ENCODE data around the gene TOX2. TPM values are rescaled to one million over a fixed set of nuclear protein-coding genes. Genes with fewer than 3 reads are reported as not detected.

TOX2 gene
- total and polyA plus RNA-seq, 9 donors: 0.69 to 5.6 (median 1.8) TPM

- Histone ChIP-seq H3K27ac (no peak overlapping the region), H3K4me1 (ENCODE audit: insufficient read depth) (peaks cover 8% of the 10 kb centered on the region), H3K36me3 (no peaks in the 10 kb centered on the region), H3K27me3 (no peaks in the 10 kb centered on the region), H3K9me3 (no peaks in the 10 kb centered on the region), H3K4me3 (no peak overlapping the region)
- no peak for TF ChIP-seq POLR2A (IDR thresholded peaks at IDR 0.05)
- TF ChIP-seq EP300 (IDR thresholded peaks at IDR 0.05): no peak
- TF ChIP-seq CTCF (IDR thresholded peaks at IDR 0.05): no peak
- WGBS, 3 donors: 82 to 84% (median 84%) methylated on average over 5 of the region's 5 CpGs
- intact Hi-C loops (cut with DNase I): no loop called here
- no peak for DNase-seq
Observed at GRCh38 chr20:43963233-43963632, 48.6 kb downstream of the TOX2 start.

DNA sequence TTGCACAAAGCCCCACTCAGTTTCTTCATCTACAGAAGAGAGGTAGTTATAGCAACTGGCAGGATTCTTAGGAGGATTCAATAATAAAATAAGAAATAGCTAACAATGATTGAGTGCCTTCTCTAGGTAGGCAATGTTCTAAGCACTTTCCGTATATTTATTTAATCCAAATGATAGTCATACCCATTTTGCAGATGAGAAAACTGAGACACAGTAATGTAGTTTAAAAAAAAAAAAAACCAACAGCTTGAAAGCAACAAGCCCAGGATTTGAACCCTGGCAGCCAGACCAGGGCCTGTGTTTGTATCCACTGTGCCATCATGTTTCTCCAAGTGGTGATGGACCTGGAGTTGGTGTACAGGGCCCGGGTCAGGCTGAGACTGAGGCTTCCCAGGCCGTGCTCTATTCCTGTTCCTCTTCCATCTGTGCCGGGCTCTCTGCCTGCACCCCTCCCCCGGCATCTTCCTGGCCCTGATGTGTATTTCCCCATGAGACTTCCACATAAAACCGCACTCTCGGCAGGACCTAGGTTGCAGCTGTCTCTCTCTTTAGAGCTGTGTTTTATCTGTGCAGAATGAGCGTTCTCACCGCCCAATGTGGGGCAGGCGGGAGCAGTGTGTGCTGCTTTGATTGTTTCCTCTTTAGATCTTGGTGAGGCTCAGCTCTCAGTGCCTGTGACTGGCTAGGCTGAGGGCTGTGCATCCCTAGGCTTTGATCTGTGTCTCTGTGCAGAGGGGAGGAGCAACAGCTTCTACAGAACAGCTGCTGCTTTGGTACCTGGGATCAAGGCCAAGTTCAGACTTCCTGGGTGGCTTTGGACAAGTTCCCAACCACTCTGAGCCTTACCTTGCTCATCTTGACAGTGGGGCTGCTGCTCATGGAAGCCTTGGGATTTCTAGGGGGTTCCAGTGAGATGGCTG, 49.5 kb downstream of the TOX2 start:
- Histone ChIP-seq H3K4me1 (ENCODE audit: insufficient read depth) (peaks cover 4% of the 10 kb centered on the region), H3K4me3 (no peak overlapping the region), H3K27ac (no peak overlapping the region), H3K9me3 (no peaks in the 10 kb centered on the region), H3K27me3 (no peaks in the 10 kb centered on the region), H3K36me3 (no peaks in the 10 kb centered on the region)
- 17 to 24% (median 17%) methylated on average over 10 of the region's 10 CpGs for WGBS, 3 donors
- TF ChIP-seq EP300 (IDR thresholded peaks at IDR 0.05): no peak
- TF ChIP-seq CTCF (IDR thresholded peaks at IDR 0.05): no peak
- TF ChIP-seq POLR2A (IDR thresholded peaks at IDR 0.05): no peak
- intact Hi-C loops (cut with DNase I): no loop called here
- DNase-seq: peak in 1 of 5 donors; percentile 54

DNA sequence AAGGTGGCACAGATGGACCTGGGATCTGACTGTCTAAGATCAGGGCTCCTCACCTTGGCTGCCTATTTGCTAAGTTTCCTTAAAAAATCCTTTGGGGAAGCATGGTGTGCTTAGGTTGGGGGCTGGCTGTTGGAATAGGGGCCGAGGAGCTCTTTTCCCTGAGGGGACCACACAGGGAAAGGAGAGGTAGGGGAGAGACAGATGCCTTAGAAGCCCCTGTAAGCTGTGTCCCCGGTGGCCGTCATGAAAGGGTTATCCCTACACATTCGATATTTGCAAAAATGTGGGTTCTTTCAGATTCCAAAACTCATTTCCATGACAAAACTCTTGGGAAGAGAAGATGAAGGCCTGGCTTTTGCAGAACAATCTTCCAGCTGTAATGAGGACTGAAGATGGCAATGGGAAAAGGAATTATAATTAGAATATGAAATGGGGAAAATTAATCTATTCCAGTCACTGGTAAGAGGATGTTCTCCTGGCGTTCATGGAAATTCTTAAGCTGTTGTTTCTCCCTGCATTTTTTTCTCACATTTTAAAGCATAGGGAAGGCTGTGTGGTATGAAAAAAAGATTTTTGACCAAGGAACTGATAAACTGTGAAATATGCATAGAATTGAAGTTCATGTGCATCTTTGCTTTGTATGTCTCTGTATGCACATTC, 53.8 kb downstream of the TOX2 start:
- H3K27me3 ChIP-seq: no peaks in the 10 kb centered on the region
- no peak overlapping the region for H3K27ac ChIP-seq
- intact Hi-C loops (cut with DNase I): no loop called here
- no peaks in the 10 kb centered on the region for H3K36me3 ChIP-seq
- no peaks in the 10 kb centered on the region for H3K4me1 ChIP-seq (ENCODE audit: insufficient read depth)
- no peaks in the 10 kb centered on the region for H3K9me3 ChIP-seq
- TF ChIP-seq EP300 (IDR thresholded peaks at IDR 0.05) (no peak), POLR2A (IDR thresholded peaks at IDR 0.05) (no peak), CTCF (IDR thresholded peaks at IDR 0.05) (no peak)
- no peak for DNase-seq
- 46 to 50% (median 49%) methylated on average over 5 of the region's 5 CpGs for WGBS, 3 donors
- no peak overlapping the region for H3K4me3 ChIP-seq

DNA sequence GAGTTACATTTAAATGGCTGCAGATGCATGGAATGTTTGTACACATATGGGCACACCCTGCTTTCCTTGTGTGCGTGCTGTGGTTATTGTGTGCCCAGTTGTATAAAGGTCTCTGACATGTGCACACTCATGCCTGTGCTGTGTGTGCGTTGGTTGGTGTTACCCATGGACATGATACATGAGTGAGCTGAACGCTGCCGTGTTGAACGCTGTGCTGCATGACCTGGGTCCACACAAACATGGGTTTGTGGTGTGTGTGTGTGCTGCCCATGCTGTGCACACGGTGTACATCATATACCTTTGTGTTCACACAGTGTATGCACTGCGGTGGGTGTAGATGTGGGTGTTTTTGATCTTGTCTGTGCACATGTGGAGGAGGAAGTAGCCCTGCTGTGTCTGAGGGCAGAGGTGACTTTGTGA, 54.4 kb downstream of the TOX2 start:
- H3K4me1 ChIP-seq (ENCODE audit: insufficient read depth): no peaks in the 10 kb centered on the region
- TF ChIP-seq EP300 (IDR thresholded peaks at IDR 0.05): no peak
- no peak for TF ChIP-seq CTCF (IDR thresholded peaks at IDR 0.05)
- no peak for TF ChIP-seq POLR2A (IDR thresholded peaks at IDR 0.05)
- no peaks in the 10 kb centered on the region for H3K27me3 ChIP-seq
- no peaks in the 10 kb centered on the region for H3K9me3 ChIP-seq
- H3K36me3 ChIP-seq: no peaks in the 10 kb centered on the region
- DNase-seq: no peak
- no peak overlapping the region for H3K4me3 ChIP-seq
- no peak overlapping the region for H3K27ac ChIP-seq
- intact Hi-C loops (cut with DNase I): no loop called here
- WGBS, 3 donors: 73 to 86% (median 76%) methylated on average over 7 of the region's 7 CpGs

All from ovary (tissue), 9 donors.